PC-3 (cell line): ENCODE results near the gene PRPF31. TPM values are rescaled to one million over a fixed set of nuclear protein-coding genes. Genes with fewer than 3 reads are reported as not detected.

ENCODE experiments used
- ATAC-seq: fragments of 200-7000 bp; cut with Tn5 transposase; 2 replicates; pipeline ENCODE4 v1.9.1; 2020; ENCODE audit warnings: mild to moderate bottlenecking, moderate library complexity
- BruUV-seq: library from RNA; stranded (reverse); fragments of 400-500 nt; replicated peaks from 2 replicates; lab custom pipeline; 2021; lab: Mats Ljungman, UMichigan
- CTCF ChIA-PET: fragments of 300-600 bp; sonication (Branson Sonifier 250); formaldehyde crosslinking; loops from one replicate; lab custom pipeline; 2022; ENCODE audit warnings: antibody characterized with exemption; lab: Charles Lee
- POLR2A ChIA-PET: fragments of 300-600 bp; sonication (Branson Sonifier 250); formaldehyde crosslinking; loops from one replicate; lab custom pipeline; 2022; ENCODE audit warnings: antibody characterized with exemption; ENCODE audit not compliant: unreplicated experiment; lab: Charles Lee
- DNase-seq: peaks from one replicate; pipeline ENCODE4 v3.0.0-alpha.2; 2015
- H2AFZ ChIP-seq: fragments of 300-600 bp; sonication (generic); 2 replicates; pipeline ENCODE4 v1.6.0; 2016; ENCODE audit warnings: antibody characterized with exemption, low read length
- H3F3A ChIP-seq: fragments of 300-600 bp; sonication (generic); one replicate; pipeline ENCODE4 v1.6.0; 2017; ENCODE audit warnings: antibody characterized with exemption, low read length, control low read depth, mild to moderate bottlenecking; ENCODE audit not compliant: unreplicated experiment
- H3K27ac ChIP-seq: fragments of 300-600 bp; sonication (generic); 2 replicates; pipeline ENCODE4 v1.5.1; 2016; ENCODE audit warnings: mild to moderate bottlenecking, low read length
- H3K27me3 ChIP-seq: fragments of 300-600 bp; sonication (generic); 2 replicates; pipeline ENCODE4 v1.6.1; 2016; ENCODE audit warnings: low read length, mixed read lengths
- H3K36me3 ChIP-seq: fragments of 300-600 bp; sonication (generic); 2 replicates; pipeline ENCODE4 v1.6.1; 2016; ENCODE audit warnings: low read depth, mixed run types, low read length, mixed read lengths
- H3K4me1 ChIP-seq: fragments of 300-600 bp; sonication (generic); 2 replicates; pipeline ENCODE4 v1.5.1; 2016; ENCODE audit warnings: low read length; ENCODE audit not compliant: insufficient read depth
- H3K4me2 ChIP-seq: fragments of 300-600 bp; sonication (generic); 2 replicates; pipeline ENCODE4 v1.6.0; 2016; ENCODE audit warnings: low read length
- H3K4me3 ChIP-seq: fragments of 300-600 bp; sonication (generic); 2 replicates; pipeline ENCODE4 v1.5.1; 2016; ENCODE audit warnings: mild to moderate bottlenecking, low read length, mixed read lengths
- H3K79me2 ChIP-seq: fragments of 300-600 bp; sonication (generic); 2 replicates; pipeline ENCODE4 v1.6.1; 2017; ENCODE audit warnings: low read length, mixed read lengths
- H3K9ac ChIP-seq: fragments of 300-600 bp; sonication (generic); 2 replicates; pipeline ENCODE4 v1.6.0; 2016; ENCODE audit warnings: mild to moderate bottlenecking, low read length
- H3K9me2 ChIP-seq: fragments of 300-600 bp; sonication (generic); replicated peaks from 2 replicates; pipeline ENCODE4 v1.6.1; 2016; ENCODE audit warnings: mixed run types, low read length, mixed read lengths
- H3K9me3 ChIP-seq: fragments of 300-600 bp; sonication (generic); 2 replicates; pipeline ENCODE4 v1.6.1; 2016; ENCODE audit warnings: low read length, mixed read lengths
- H4K20me1 ChIP-seq: fragments of 300-600 bp; sonication (generic); 2 replicates; pipeline ENCODE4 v1.6.1; 2016; ENCODE audit warnings: low read length, mixed read lengths
- CTCF ChIP-seq: fragments of 300-600 bp; sonication (generic); conservative IDR thresholded peaks from 2 replicates; pipeline ENCODE4 v1.5.1; 2017; ENCODE audit warnings: antibody characterized with exemption, low read depth, mild to moderate bottlenecking, low read length
- EZH2 ChIP-seq: fragments of 300-600 bp; sonication (generic); IDR thresholded peaks from one replicate; pipeline ENCODE4 v1.6.1; 2017; ENCODE audit warnings: antibody characterized with exemption, mild to moderate bottlenecking, low read length; ENCODE audit not compliant: unreplicated experiment
- EZH2phosphoT487 ChIP-seq: fragments of 300-600 bp; sonication (generic); IDR thresholded peaks from 2 replicates; pipeline ENCODE4 v1.6.1; 2018; ENCODE audit warnings: mild to moderate bottlenecking, antibody characterized with exemption, low read length, borderline replicate concordance
- intact Hi-C: fragments of 100-400 bp; cut with micrococcal nuclease; formaldehyde crosslinking; loops from 2 replicates; pipeline ENCODE4 v1.9.0; 2023
- total RNA-seq: library from RNA; depleted of rRNA; stranded (reverse); fragments of >200 nt; gene quantifications from 2 replicates; pipeline ENCODE4 v1.2.3, GENCODE V29; 2014

PRPF31 gene
- total RNA-seq, 1 experiment from 2014 or later: 170 TPM

GRCh38 chr19:54152878-54153524, 37.4 kb downstream of the PRPF31 start:
- H3K27me3 ChIP-seq: no peaks in the 10 kb centered on the region
- H3K79me2 ChIP-seq: peaks cover 2% of the 10 kb centered on the region
- ATAC-seq (no peak), DNase-seq (no peak)
- no peak overlapping the region for H3K4me3 ChIP-seq
- H3K9me3 ChIP-seq: no peaks in the 10 kb centered on the region
- H3K4me2 ChIP-seq: no peak overlapping the region
- no peaks in the 10 kb centered on the region for H4K20me1 ChIP-seq
- no TSS peak for BruUV-seq
- ChIA-PET CTCF (no interaction called here), POLR2A (no interaction called here)
- peaks cover 65% of the 10 kb centered on the region for H3K36me3 ChIP-seq
- no peaks in the 10 kb centered on the region for H3F3A ChIP-seq
- no peak overlapping the region for H3K9ac ChIP-seq
- H2AFZ ChIP-seq: no peak overlapping the region
- peaks cover under 1% of the 10 kb centered on the region; the same call in 1 of the 2 replicates for H3K4me1 ChIP-seq
- no peak for TF ChIP-seq EZH2phosphoT487
- no peak for TF ChIP-seq EZH2
- TF ChIP-seq CTCF: no peak
- no peak overlapping the region for H3K27ac ChIP-seq
- no peaks in the 10 kb centered on the region for H3K9me2 ChIP-seq
- intact Hi-C loops: no loop called here

GRCh38 chr19:54153731-54154326, 38.3 kb downstream of the PRPF31 start:
- no TSS peak for BruUV-seq
- no peak overlapping the region for H3K9ac ChIP-seq
- H4K20me1 ChIP-seq: no peaks in the 10 kb centered on the region
- TF ChIP-seq CTCF (no peak), EZH2 (no peak), EZH2phosphoT487 (no peak)
- H3K4me3 ChIP-seq: no peak overlapping the region
- H3K4me1 ChIP-seq: peaks cover 9% of the 10 kb centered on the region
- ATAC-seq: no peak
- peaks cover 61% of the 10 kb centered on the region for H3K36me3 ChIP-seq
- no peaks in the 10 kb centered on the region for H3K9me3 ChIP-seq
- no peaks in the 10 kb centered on the region for H3K9me2 ChIP-seq
- H3K27me3 ChIP-seq: no peaks in the 10 kb centered on the region
- CTCF ChIA-PET: no interaction called here
- intact Hi-C loops: no loop called here
- H3F3A ChIP-seq: no peaks in the 10 kb centered on the region
- peaks cover 10% of the 10 kb centered on the region for H3K79me2 ChIP-seq
- POLR2A ChIA-PET: no interaction called here
- H3K4me2 ChIP-seq: no peak overlapping the region
- no peak for DNase-seq
- no peak overlapping the region for H2AFZ ChIP-seq
- no peak overlapping the region for H3K27ac ChIP-seq
